HEK293 (cell line): ENCODE measurements around the gene OR5B3.

Source experiments
- CTCF ChIA-PET: fragments of 350-600 bp; formaldehyde crosslinking; extraction: SDS; loops from one replicate; lab custom pipeline; 2021; ENCODE audit warnings: antibody characterized with exemption; lab: Yijun Ruan, JAX
- POLR2A ChIA-PET: fragments of 300-600 bp; formaldehyde crosslinking; extraction: SDS; loops from one replicate; lab custom pipeline; 2020; ENCODE audit warnings: antibody characterized with exemption, inconsistent platforms; lab: Yijun Ruan, JAX
- H3K27ac ChIP-seq: fragments of 200-500 bp; sonication (Bioruptor generic); 2 replicates; pipeline ENCODE4 v1.5.1; 2014; ENCODE audit warnings: low read depth, low read length, control low read depth, inconsistent platforms; ENCODE audit errors: extremely low read depth
- H3K36me3 ChIP-seq, 2 experiments: fragments of 200-500 bp in 1 of 2; sonication (Bioruptor generic) in 1 of 2; 1 replicate in 1 of 2; 2 replicates in 1 of 2; pipeline ENCODE4 v1.5.1; 2014 to 2017; ENCODE audit warnings: inconsistent platforms in 2 of 2, low read length in 2 of 2; ENCODE audit not compliant: control insufficient read depth in 2 of 2, insufficient read depth in 1 of 2
- H3K4me1 ChIP-seq: fragments of 200-500 bp; sonication (Bioruptor generic); 2 replicates; pipeline ENCODE4 v1.5.1; 2014; ENCODE audit warnings: mild to moderate bottlenecking, low read length, inconsistent platforms; ENCODE audit not compliant: control insufficient read depth, insufficient read depth
- H3K4me3 ChIP-seq: 2 replicates; pipeline ENCODE4 v1.5.1; 2011; ENCODE audit warnings: low read depth, mild to moderate bottlenecking, control low read depth, low read length, moderate library complexity
- H3K9me3 ChIP-seq: fragments of 200-500 bp; sonication (Bioruptor generic); 2 replicates; pipeline ENCODE4 v1.5.1; 2014; ENCODE audit warnings: low read depth, low read length, inconsistent platforms; ENCODE audit not compliant: control insufficient read depth, insufficient read depth
- ATF2 ChIP-seq: fragments of 450-650 bp; formaldehyde crosslinking; IDR thresholded peaks from 2 replicates; pipeline ENCODE4 v1.5.1; 2016; ENCODE audit warnings: missing biosample characterization, missing genetic modification characterization, low read depth
- MYNN ChIP-seq: fragments of 450-650 bp; formaldehyde crosslinking; IDR thresholded peaks from 2 replicates; pipeline ENCODE4 v1.5.1; 2016; ENCODE audit warnings: missing biosample characterization, missing genetic modification characterization, borderline replicate concordance
- ZIC2 ChIP-seq: fragments of 450-650 bp; formaldehyde crosslinking; IDR thresholded peaks from 2 replicates; pipeline ENCODE4 v1.5.1; 2016; ENCODE audit warnings: missing biosample characterization, missing genetic modification characterization
- ZNF140 ChIP-seq: fragments of 450-650 bp; formaldehyde crosslinking; IDR thresholded peaks from 2 replicates; pipeline ENCODE4 v1.5.1; 2016; ENCODE audit warnings: missing biosample characterization, missing genetic modification characterization
- ZNF221 ChIP-seq: fragments of 450-650 bp; formaldehyde crosslinking; IDR thresholded peaks from 2 replicates; pipeline ENCODE4 v1.5.1; 2017; ENCODE audit warnings: missing biosample characterization, missing genetic modification characterization, borderline replicate concordance
- ZNF248 ChIP-seq: fragments of 450-650 bp; formaldehyde crosslinking; IDR thresholded peaks from 2 replicates; pipeline ENCODE4 v1.5.1; 2017; ENCODE audit warnings: missing biosample characterization, missing genetic modification characterization
- ZNF280D ChIP-seq: fragments of 450-650 bp; formaldehyde crosslinking; IDR thresholded peaks from 2 replicates; pipeline ENCODE4 v1.5.1; 2016; ENCODE audit warnings: missing biosample characterization, missing genetic modification characterization
- ZNF341 ChIP-seq: fragments of 450-650 bp; formaldehyde crosslinking; IDR thresholded peaks from 2 replicates; pipeline ENCODE4; 2016; ENCODE audit warnings: low read depth, missing biosample characterization, missing genetic modification characterization
- ZNF391 ChIP-seq: fragments of 450-650 bp; formaldehyde crosslinking; IDR thresholded peaks from 2 replicates; pipeline ENCODE4 v1.5.1; 2016; ENCODE audit warnings: low read depth, missing biosample characterization, missing genetic modification characterization, borderline replicate concordance
- ZNF416 ChIP-seq: fragments of 450-650 bp; formaldehyde crosslinking; IDR thresholded peaks from 2 replicates; pipeline ENCODE4 v1.5.1; 2016; ENCODE audit warnings: missing biosample characterization, missing genetic modification characterization
- ZNF701 ChIP-seq: fragments of 450-650 bp; formaldehyde crosslinking; IDR thresholded peaks from 2 replicates; pipeline ENCODE4 v1.5.1; 2016; ENCODE audit warnings: missing biosample characterization, missing genetic modification characterization
- ZNF792 ChIP-seq: fragments of 450-650 bp; formaldehyde crosslinking; IDR thresholded peaks from 2 replicates; pipeline ENCODE4 v1.5.1; 2016; ENCODE audit warnings: missing biosample characterization, missing genetic modification characterization
- ZNF843 ChIP-seq: fragments of 450-650 bp; formaldehyde crosslinking; IDR thresholded peaks from 2 replicates; pipeline ENCODE4 v1.5.1; 2016; ENCODE audit warnings: missing biosample characterization, missing genetic modification characterization
- TF ChIP-seq, protein P1 (sequence below): fragments of 450-650 bp; formaldehyde crosslinking; IDR thresholded peaks from 2 replicates; pipeline ENCODE4 v1.5.1; 2016; ENCODE audit warnings: missing biosample characterization, missing genetic modification characterization
- TF ChIP-seq, protein P2 (sequence below): fragments of 450-650 bp; formaldehyde crosslinking; IDR thresholded peaks from 2 replicates; pipeline ENCODE4 v1.5.1; 2017; ENCODE audit warnings: missing biosample characterization, missing genetic modification characterization
- TF ChIP-seq, protein P3 (sequence below): fragments of 450-650 bp; formaldehyde crosslinking; IDR thresholded peaks from 2 replicates; pipeline ENCODE4 v1.5.1; 2017; ENCODE audit warnings: missing biosample characterization, missing genetic modification characterization

Gene OR5B3

DNA sequence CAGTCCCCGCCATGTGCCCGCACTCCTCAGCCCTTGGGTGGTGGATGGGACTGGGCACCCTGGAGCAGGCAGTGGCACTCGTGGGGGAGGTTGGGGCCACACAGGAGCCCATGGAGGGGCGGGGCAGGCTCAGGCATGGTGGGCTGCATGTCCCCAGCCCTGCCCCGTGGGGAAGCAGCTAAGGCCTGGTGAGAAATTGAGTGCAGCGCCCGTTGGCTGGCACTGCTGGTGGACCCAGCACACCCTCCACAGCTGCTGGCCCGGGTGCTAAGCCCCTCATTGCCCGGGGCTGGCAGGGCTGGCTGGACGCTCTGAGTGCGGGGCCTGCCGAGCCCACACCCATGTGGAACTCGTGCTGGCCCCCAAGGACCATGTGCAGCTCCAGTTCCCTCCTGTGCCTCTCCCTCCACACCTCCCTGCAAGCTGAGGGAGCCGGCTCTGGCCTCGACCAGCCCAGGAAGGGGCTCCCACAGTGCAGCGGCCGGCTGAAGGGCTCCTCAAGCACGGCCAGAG is 16.1 kb downstream of the OR5B3 start:
- TF ChIP-seq ZNF701: no peak
- TF ChIP-seq, protein P1, sequence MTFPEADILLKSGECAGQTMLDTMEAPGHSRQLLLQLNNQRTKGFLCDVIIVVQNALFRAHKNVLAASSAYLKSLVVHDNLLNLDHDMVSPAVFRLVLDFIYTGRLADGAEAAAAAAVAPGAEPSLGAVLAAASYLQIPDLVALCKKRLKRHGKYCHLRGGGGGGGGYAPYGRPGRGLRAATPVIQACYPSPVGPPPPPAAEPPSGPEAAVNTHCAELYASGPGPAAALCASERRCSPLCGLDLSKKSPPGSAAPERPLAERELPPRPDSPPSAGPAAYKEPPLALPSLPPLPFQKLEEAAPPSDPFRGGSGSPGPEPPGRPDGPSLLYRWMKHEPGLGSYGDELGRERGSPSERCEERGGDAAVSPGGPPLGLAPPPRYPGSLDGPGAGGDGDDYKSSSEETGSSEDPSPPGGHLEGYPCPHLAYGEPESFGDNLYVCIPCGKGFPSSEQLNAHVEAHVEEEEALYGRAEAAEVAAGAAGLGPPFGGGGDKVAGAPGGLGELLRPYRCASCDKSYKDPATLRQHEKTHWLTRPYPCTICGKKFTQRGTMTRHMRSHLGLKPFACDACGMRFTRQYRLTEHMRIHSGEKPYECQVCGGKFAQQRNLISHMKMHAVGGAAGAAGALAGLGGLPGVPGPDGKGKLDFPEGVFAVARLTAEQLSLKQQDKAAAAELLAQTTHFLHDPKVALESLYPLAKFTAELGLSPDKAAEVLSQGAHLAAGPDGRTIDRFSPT: no peak
- no peak for TF ChIP-seq ZNF280D (tag by site-specific recombination)
- TF ChIP-seq, protein P2, sequence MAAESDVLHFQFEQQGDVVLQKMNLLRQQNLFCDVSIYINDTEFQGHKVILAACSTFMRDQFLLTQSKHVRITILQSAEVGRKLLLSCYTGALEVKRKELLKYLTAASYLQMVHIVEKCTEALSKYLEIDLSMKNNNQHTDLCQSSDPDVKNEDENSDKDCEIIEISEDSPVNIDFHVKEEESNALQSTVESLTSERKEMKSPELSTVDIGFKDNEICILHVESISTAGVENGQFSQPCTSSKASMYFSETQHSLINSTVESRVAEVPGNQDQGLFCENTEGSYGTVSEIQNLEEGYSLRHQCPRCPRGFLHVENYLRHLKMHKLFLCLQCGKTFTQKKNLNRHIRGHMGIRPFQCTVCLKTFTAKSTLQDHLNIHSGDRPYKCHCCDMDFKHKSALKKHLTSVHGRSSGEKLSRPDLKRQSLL (tag by site-specific recombination): no peak
- TF ChIP-seq MYNN (tag by site-specific recombination): no peak
- TF ChIP-seq ZNF221 (tag by site-specific recombination): no peak
- TF ChIP-seq, protein P3, sequence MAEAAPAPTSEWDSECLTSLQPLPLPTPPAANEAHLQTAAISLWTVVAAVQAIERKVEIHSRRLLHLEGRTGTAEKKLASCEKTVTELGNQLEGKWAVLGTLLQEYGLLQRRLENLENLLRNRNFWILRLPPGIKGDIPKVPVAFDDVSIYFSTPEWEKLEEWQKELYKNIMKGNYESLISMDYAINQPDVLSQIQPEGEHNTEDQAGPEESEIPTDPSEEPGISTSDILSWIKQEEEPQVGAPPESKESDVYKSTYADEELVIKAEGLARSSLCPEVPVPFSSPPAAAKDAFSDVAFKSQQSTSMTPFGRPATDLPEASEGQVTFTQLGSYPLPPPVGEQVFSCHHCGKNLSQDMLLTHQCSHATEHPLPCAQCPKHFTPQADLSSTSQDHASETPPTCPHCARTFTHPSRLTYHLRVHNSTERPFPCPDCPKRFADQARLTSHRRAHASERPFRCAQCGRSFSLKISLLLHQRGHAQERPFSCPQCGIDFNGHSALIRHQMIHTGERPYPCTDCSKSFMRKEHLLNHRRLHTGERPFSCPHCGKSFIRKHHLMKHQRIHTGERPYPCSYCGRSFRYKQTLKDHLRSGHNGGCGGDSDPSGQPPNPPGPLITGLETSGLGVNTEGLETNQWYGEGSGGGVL (tag by site-specific recombination): no peak
- TF ChIP-seq ZNF843 (tag by site-specific recombination): no peak
- no peak for TF ChIP-seq ZNF140 (tag by site-specific recombination)
- no peak for TF ChIP-seq ATF2 (tag by site-specific recombination)
- TF ChIP-seq ZNF416 (tag by site-specific recombination): no peak
- no peak for TF ChIP-seq ZNF248 (tag by site-specific recombination)
- TF ChIP-seq ZIC2: no peak
- TF ChIP-seq ZNF792 (tag by site-specific recombination): no peak
- TF ChIP-seq ZNF341 (tag by site-specific recombination): no peak
- TF ChIP-seq ZNF391 (tag by site-specific recombination): no peak
- Histone ChIP-seq H3K4me1 (no peaks in the 10 kb centered on the region), H3K9me3 (no peaks in the 10 kb centered on the region), H3K36me3 (no peaks in the 10 kb centered on the region), H3K4me3 (no peak overlapping the region), H3K27ac (no peak overlapping the region)
- ChIA-PET CTCF (no interaction called here), POLR2A (no interaction called here)
